Mucosa of stomach (tissue), 1 donor: ENCODE data around the gene LSM7.

Experiments
- H3K27me3 ChIP-seq: one replicate; pipeline ENCODE4 v1.7.0; 2013; ENCODE audit warnings: mild to moderate bottlenecking, low read length; ENCODE audit not compliant: control insufficient read depth, insufficient read depth
- H3K36me3 ChIP-seq: one replicate; pipeline ENCODE4 v1.7.0; 2013; ENCODE audit warnings: low read length; ENCODE audit not compliant: control insufficient read depth, insufficient read depth
- H3K4me1 ChIP-seq: one replicate; pipeline ENCODE4 v1.7.0; 2013; ENCODE audit warnings: mild to moderate bottlenecking, low read length; ENCODE audit not compliant: control insufficient read depth, insufficient read depth
- H3K4me3 ChIP-seq: one replicate; pipeline ENCODE4 v1.7.0; 2013; ENCODE audit warnings: low read length
- H3K9ac ChIP-seq: one replicate; pipeline ENCODE4 v1.7.0; 2013; ENCODE audit warnings: mild to moderate bottlenecking, low read length, moderate library complexity
- H3K9me3 ChIP-seq: one replicate; pipeline ENCODE4 v1.7.0; 2013; ENCODE audit warnings: mild to moderate bottlenecking, low read length, moderate library complexity; ENCODE audit not compliant: control insufficient read depth
- donor health status: Pancreatic carcinoma.

LSM7 gene

GRCh38 chr19:2361246-2362045, 33.1 kb upstream of the LSM7 start:
- H3K27me3 ChIP-seq = peaks cover 38% of the 10 kb centered on the region
- H3K4me1 ChIP-seq = no peaks in the 10 kb centered on the region
- H3K36me3 ChIP-seq = no peaks in the 10 kb centered on the region
- no peak overlapping the region for H3K4me3 ChIP-seq
- H3K9ac ChIP-seq = no peak overlapping the region
- H3K9me3 ChIP-seq = no peaks in the 10 kb centered on the region

DNA sequence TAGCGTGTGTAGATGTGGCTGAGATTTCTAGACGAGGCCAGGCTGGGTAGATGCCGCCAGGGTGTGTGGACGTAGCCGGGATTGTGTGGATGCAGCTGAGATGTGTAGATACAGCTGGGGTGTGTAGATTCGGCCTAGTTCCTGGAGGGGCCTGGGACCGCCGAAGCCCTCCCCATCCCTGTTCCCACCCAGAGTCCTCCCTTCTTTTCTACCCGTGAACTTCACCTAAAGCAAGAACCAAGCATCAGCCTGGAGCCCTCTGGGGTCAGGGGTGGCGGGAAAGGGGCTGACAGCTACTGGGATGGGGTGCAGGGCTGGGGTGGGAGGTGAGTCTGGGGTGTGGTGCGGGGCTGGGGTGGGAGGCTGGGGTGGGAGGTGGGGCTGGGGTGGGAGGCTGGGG, 32.4 kb upstream of the LSM7 start:
- peaks cover 38% of the 10 kb centered on the region for H3K27me3 ChIP-seq
- no peaks in the 10 kb centered on the region for H3K9me3 ChIP-seq
- H3K4me1 ChIP-seq = no peaks in the 10 kb centered on the region
- H3K36me3 ChIP-seq = no peaks in the 10 kb centered on the region
- H3K4me3 ChIP-seq = no peak overlapping the region
- no peak overlapping the region for H3K9ac ChIP-seq

DNA sequence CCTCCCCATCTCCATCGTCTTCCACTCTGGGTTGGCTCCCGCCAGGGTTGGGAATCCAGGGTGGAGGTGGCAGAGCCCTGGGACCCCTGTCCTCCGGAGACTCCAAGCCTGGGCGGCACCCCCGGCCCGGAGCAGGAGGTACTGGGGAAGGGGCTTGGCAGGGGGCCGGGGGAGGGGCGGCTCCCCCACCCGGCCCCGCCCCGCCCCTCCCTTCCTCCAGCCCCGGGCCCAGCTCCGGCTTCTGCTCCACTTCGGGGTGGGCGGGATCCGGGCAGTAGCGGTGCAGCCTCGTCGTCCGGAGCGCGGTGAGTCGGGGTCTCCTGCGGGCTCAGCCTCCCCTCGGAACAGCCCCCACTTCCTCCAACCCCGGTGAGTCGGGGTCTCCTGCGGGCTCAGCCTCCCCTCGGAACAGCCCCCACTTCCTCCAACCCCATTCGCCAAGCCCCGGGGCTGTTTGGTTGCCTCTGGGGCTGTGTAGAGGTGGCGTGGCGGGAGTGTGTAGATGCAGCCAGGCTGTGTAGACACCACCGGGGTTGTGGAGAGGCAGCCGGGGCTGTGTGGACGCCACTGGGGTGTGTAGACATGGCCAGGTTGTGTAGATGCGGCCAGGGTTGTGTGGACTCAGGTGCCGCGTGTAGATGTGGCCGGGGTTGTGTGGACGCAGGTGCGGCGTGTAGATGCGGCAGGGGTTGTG, 31.8 kb upstream of the LSM7 start, which contains the start of gene TMPRSS9:
Gene TMPRSS9, plus strand, starts transcription at position 274 of the 694 bp plus-strand sequence. CDS start 29,521 bp downstream, outside the sequence.
- H3K4me3 ChIP-seq = no peak within 1 kb of the TSS
- H3K36me3 ChIP-seq = no peaks in the 10 kb centered on the region
- H3K4me1 ChIP-seq = no peaks in the 10 kb centered on the region
- no peaks in the 10 kb centered on the region for H3K9me3 ChIP-seq
- no peak within 1 kb of the TSS for H3K9ac ChIP-seq
- peaks cover 38% of the 10 kb centered on the region for H3K27me3 ChIP-seq

DNA sequence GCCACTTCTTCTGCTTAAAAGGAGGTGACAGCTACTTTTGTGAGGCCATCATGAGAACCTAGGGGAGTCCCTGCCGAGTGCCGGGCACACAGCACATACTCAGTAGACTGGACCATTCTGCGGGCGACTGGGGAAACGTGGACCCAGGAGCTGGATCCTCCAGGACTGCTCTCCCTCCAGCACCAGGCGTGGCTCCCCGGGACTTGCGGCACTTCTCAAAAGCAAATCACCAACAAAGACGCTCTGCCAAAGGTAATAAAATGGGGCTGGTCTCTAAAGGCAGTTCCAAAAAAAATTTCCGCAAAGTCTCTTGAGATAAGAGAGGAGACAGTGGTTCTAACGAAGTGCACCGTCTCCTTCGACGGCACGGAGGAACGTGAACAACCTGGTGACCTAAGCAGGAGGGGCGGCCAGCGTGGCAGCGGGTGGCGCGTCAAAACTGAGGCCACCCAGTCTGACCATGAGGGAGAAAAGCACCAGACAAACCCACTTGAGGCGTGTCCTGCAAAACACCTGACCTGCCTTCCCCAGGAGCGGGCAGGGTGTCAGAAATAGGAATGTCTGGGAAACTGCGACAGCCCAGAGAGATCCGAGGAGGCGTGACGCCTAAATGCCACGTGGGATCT, 30.3 kb upstream of the LSM7 start:
- H3K36me3 ChIP-seq = no peaks in the 10 kb centered on the region
- no peaks in the 10 kb centered on the region for H3K9me3 ChIP-seq
- peaks cover 38% of the 10 kb centered on the region for H3K27me3 ChIP-seq
- H3K4me3 ChIP-seq = no peak overlapping the region
- no peak overlapping the region for H3K9ac ChIP-seq
- H3K4me1 ChIP-seq = no peaks in the 10 kb centered on the region

GRCh38 chr19:2357279-2358206, 29.2 kb upstream of the LSM7 start:
- H3K9ac ChIP-seq = no peak overlapping the region
- peaks cover 27% of the 10 kb centered on the region for H3K27me3 ChIP-seq
- H3K9me3 ChIP-seq = no peaks in the 10 kb centered on the region
- H3K4me3 ChIP-seq = no peak overlapping the region
- no peaks in the 10 kb centered on the region for H3K36me3 ChIP-seq
- H3K4me1 ChIP-seq = no peaks in the 10 kb centered on the region

GRCh38 chr19:2356036-2356646, 27.8 kb upstream of the LSM7 start:
- H3K9me3 ChIP-seq = no peaks in the 10 kb centered on the region
- H3K4me1 ChIP-seq = no peaks in the 10 kb centered on the region
- H3K36me3 ChIP-seq = no peaks in the 10 kb centered on the region
- no peak overlapping the region for H3K9ac ChIP-seq
- peaks cover 18% of the 10 kb centered on the region for H3K27me3 ChIP-seq
- no peak overlapping the region for H3K4me3 ChIP-seq

DNA sequence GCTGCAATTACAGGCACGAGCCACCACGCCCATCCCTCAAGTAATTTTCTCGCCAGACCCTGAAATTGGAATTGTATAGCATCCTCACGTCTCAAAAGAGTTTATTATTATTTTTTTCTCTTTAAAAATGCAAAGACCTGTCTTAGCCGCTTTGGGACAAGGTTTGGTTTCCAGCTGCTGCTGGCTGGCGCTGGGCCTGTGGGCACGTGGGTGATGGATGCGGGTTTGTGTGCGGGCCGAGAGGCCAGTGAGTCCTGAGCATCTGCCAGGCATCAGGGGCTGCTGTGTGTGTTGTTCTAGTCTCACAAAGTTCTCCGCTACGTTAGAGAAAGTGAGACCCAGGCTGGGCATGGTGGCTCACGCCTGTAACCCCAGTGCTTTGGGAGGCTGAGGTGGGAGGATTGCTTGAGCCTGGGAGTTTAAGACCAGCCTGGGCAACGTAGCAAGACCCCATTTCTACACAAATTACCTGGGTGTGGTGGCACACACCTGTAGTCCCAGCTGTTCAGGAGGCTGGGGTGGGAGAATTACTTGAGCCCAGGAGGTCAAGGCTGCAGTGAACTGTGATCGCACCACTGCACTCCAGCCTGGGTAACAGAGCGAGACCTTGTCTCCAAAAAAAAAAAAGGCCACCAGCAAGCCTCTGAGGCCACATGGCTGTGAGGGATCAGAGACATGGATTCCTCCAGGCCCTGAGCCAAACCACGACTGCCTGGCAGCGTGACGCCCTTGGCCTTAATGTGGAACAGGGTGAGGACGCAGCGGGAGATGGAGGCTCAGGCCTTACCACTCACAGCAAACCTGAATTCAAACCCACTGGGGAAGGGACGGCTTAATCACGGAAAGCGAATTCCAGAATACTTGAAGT, 27.0 kb upstream of the LSM7 start:
- H3K4me3 ChIP-seq = no peak overlapping the region
- no peaks in the 10 kb centered on the region for H3K4me1 ChIP-seq
- H3K9ac ChIP-seq = no peak overlapping the region
- H3K36me3 ChIP-seq = no peaks in the 10 kb centered on the region
- no peaks in the 10 kb centered on the region for H3K9me3 ChIP-seq
- H3K27me3 ChIP-seq = peaks cover 13% of the 10 kb centered on the region

DNA sequence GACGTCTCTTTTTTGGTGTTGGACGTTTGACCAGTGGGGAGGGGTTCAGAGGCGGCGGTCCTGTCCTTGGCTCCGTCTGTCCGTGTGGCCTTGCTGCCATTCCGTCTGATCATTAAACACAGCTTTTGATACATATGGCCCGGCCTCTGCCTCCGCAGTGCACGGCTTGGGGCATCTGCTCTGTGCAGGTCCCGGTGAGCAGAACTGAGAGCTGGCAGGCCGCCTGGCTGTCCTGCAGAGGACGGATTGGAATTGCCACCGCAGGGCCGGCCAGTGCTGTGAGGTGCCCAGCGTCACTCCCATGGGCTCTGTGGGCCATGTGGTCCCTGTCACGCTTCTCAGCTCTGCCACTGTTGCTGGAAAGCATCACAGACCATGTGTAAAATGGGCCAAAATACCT, 26.3 kb upstream of the LSM7 start:
- Histone ChIP-seq H3K27me3 (peaks cover 7% of the 10 kb centered on the region), H3K9me3 (no peaks in the 10 kb centered on the region), H3K4me3 (no peak overlapping the region), H3K4me1 (no peaks in the 10 kb centered on the region), H3K36me3 (no peaks in the 10 kb centered on the region), H3K9ac (no peak overlapping the region)

DNA sequence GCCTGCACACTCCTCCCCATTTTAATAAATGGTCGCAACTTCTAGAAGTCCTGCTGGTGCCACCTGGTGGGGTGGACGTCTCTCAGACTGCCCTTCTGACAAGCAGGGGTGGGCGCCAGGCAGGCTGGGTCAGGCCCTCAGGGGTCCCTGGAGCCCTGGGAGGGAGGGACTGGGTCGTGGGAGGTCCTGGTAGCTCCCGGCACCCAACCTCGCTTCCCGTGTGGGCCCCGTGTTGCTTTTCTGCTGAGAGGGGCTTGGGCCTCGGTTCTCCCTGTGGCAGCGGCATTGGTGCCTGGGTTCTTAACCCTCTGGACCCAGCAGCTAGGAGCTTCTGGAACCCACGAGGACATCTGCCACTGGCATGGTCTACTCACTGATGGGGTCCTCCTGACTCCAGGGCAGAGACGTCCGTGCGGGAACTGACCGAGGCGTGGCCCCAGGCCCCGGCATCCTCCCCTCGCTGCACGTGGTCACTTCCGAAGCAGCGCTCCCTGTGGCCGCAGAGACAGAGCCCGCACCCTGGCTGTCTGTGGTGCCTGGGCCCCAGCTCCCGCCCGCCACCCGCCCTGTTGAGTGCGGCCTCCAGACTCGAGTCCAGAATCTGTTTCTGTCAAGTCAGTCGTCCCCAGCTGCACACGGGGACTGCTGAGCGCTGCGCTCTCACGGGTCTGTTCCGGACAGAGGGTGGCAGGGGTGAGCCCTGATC, 25.7 kb upstream of the LSM7 start:
- Histone ChIP-seq H3K27me3 (peaks cover 4% of the 10 kb centered on the region), H3K9me3 (no peaks in the 10 kb centered on the region), H3K4me3 (no peak overlapping the region), H3K36me3 (no peaks in the 10 kb centered on the region), H3K4me1 (no peaks in the 10 kb centered on the region), H3K9ac (no peak overlapping the region)

GRCh38 chr19:2353159-2353886, 24.9 kb upstream of the LSM7 start:
- no peak overlapping the region for H3K9ac ChIP-seq
- H3K27me3 ChIP-seq = no peaks in the 10 kb centered on the region
- no peaks in the 10 kb centered on the region for H3K36me3 ChIP-seq
- no peaks in the 10 kb centered on the region for H3K9me3 ChIP-seq
- no peaks in the 10 kb centered on the region for H3K4me1 ChIP-seq
- no peak overlapping the region for H3K4me3 ChIP-seq
